Ishikawa (cell line): ENCODE measurements around the gene HSD11B1L.

Experiments
- CREB1 ChIP-seq: IDR thresholded peaks from 2 replicates; pipeline ENCODE4 v1.6.1; 2012; ENCODE audit warnings: low read depth
- EP300 ChIP-seq: IDR thresholded peaks from 2 replicates; pipeline ENCODE4 v1.6.1; 2012; ENCODE audit warnings: borderline replicate concordance
- FOXM1 ChIP-seq: IDR thresholded peaks from 2 replicates; pipeline ENCODE4 v1.6.1; 2012; ENCODE audit warnings: low read depth, borderline replicate concordance
- NFIC ChIP-seq: IDR thresholded peaks from 2 replicates; pipeline ENCODE4 v1.6.1; 2012
- RAD21 ChIP-seq: IDR thresholded peaks from 2 replicates; pipeline ENCODE4 v1.6.1; 2012; ENCODE audit warnings: low read depth
- REST ChIP-seq: IDR thresholded peaks from 2 replicates; pipeline ENCODE4 v1.6.1; 2012; ENCODE audit warnings: low read depth, mild to moderate bottlenecking
- TAF1 ChIP-seq: IDR thresholded peaks from 2 replicates; pipeline ENCODE4 v1.6.1; 2012; ENCODE audit warnings: low read depth, mild to moderate bottlenecking
- TEAD4 ChIP-seq: IDR thresholded peaks from 2 replicates; pipeline ENCODE4 v1.6.1; 2012
- YY1 ChIP-seq: IDR thresholded peaks from 2 replicates; pipeline ENCODE4 v1.6.1; 2012; ENCODE audit warnings: low read depth

GRCh38 chr19:5665781-5666513 lies 14.9 kb upstream of the HSD11B1L start:
- TF ChIP-seq YY1 (no peak), NFIC (no peak), REST (no peak), TAF1 (no peak), TEAD4 (no peak), FOXM1 (no peak), RAD21 (no peak), EP300 (no peak), CREB1 (no peak)
